IPS DF 19.7 (cell line): Measurements from ENCODE around the gene SDK1.

ENCODE experiments used
- DNase-seq: peaks from one replicate; pipeline ENCODE4 v3.0.0-alpha.2; 2013; ENCODE audit warnings: low read depth, low spot score

Gene SDK1

DNA sequence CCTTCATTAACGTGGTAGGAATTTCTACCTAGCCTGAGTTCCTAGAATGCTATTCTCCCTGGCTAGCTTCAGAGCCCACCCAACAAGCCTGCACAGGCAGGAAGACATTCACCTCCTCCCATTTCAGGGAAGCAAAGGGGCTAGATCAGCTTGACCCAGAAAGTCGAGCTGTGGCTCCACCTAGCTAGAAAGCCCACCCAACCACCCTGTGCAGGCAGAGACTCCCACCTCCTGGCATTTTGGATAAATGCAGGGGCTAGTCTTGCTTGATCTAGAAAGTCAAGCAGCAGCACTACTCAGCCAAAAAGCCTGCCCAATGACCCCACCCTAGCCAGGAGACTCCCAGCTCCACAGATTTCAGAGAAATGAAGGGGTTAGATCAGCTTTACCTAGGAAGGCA is 479.5 kb downstream of the SDK1 start:
- no peak for DNase-seq

DNA sequence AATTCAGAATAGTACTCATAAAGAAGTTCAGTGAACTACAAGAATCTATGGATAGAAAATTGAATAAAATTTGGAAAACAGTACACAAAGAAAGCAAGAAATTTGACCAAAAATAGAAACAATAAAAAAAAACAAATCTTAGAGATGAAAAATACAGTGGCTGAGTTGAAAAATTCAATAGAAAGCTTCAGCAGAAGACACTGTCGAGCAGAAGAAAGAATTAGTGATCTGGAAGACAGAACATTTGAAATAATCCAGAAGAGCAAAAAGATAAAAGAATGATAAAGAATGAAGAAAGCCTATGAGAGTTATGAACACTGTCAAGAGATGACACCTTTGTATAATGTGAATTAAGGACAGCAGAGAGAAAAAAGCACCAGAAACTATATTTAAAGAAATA is 480.6 kb downstream of the SDK1 start:
- DNase-seq = no peak

DNA sequence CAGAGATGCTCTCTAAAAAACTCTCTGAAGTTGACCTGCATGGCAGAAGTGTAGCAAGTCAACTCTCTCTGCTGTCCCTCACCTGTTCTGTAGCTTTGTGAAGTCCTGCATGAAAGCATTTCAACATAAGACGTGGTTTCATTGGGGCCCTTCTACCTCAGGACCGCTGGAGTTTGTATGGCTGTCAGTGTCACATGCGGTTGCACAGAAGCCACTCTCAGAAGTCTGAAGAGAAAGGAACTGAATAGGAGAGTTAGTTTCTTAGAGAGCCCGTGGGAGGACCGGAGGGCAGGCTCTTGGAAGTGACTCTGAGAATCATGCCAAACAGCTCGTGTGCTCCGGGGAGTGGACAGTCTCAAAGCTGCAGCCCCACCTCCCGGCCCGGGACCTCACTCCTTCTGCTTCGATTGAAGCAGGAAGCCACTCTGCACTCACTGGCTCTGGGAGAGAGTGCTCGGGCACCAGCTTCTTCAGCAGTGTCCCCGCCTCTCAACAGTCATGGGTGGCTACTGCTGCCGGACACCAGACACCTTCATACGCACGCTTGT is 486.7 kb downstream of the SDK1 start:
- no peak for DNase-seq

DNA sequence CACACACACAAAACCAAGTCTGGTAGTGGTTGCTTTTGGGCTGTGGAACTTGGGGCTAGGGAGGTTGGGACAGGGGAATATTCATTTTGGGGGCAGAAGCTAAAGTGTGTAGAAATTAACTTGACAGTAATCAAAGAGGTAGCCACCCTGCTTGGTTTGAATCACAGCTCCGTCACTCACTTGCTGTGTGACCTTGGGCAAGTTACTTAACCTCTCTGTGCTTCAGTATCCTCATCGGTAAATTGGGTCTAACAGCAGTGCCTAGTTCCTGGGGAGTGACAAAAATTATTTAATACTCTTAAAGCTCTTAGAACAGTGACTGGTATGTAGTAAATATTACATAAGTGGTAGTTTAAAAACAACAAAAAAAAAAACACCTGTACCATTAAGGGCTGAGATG is 489.8 kb downstream of the SDK1 start:
- DNase-seq = no peak

DNA sequence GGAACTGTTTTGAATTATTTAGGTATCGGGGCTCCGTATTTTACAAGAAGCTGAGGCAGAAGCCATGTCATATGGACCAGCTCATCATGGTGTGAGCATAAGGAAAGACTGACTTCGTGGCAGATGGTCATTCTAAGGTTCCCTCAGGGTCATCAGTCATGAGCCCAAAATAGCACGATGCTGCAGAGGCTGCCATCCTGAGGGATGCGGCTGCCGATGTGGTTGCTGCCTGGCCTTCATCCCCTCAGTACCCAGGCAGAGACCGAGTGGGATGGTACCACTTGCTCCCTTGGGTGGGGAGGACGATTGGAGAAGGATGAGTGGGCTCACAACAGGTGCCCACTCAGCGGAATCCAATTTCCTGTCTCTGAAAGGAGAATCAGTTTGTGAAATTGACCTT is 490.3 kb downstream of the SDK1 start:
- DNase-seq = no peak

DNA sequence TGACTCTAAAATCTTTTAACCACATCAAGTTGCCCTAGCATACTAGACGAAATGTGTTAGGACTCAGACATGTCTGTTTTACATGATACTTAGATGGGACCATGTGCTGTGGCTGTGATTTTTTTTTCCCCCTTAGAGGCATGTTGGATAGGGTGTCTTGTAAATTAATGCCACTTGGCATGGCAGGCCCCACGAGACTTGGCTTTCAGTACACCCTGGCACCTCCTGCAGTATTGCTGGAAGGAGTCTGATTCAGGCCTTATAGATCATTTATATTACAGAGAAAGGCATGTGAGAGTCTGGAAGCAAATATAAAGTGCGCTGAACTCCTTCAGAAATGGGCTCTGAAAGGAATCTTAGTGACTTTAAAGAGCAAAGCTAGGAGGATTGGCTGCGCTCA is 494.1 kb downstream of the SDK1 start:
- no peak for DNase-seq

DNA sequence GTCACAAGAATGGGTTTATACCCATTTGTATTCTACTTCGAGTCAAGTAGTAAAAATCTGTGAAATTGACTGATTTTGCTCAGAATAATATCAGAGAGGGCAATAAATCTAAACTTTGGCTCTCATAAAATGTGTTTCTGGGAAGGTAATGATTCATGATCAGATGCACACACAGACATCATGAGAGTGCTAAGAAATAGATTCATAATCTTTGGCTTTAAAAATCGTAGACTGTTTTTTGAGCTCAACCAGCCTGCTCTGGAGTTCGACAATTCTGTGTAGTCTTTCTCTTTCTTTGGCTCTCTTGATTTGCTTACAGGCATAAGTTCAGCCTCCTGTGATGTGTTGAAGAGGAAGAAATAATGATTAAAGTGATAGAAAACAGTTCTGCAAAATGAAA is 494.7 kb downstream of the SDK1 start:
- no peak for DNase-seq

DNA sequence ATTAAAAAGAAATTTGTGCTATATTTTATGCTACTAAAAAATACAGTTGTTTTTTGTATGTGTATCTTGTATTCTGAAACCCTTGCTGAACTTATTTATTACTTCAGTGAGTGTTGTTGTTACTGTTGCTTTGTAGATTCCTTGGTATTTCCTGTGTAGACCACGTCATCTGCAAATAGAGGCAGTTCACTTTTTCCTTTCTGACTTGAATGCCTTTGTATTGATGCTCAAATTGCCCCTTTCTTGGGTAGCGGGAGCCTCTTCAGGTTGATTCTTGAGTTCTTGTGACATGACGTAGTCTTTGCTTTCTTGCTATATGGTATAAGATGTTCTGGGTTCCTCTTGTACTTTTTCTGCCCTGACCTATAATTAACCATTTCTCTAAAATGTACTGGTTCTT is 504.1 kb downstream of the SDK1 start:
- DNase-seq = no peak

DNA sequence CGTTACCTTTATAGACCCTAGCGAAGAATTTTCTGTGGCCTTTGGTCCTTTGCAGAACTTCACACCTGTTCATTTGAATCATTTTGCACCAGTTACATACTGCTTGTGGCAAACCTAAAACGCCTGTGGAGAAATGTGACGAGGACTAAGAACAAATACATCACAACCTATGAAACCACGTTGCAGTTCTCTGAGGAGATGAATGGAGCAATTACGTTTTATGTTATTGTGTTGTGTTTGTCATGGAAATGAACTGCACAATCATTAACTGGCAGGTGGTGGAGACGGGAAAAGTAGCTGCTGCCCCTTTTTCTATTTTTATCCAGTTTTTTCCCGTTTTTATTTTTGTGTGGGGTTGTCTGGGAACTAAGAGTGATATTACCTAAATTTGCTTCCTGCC is 505.5 kb downstream of the SDK1 start:
- DNase-seq = no peak

DNA sequence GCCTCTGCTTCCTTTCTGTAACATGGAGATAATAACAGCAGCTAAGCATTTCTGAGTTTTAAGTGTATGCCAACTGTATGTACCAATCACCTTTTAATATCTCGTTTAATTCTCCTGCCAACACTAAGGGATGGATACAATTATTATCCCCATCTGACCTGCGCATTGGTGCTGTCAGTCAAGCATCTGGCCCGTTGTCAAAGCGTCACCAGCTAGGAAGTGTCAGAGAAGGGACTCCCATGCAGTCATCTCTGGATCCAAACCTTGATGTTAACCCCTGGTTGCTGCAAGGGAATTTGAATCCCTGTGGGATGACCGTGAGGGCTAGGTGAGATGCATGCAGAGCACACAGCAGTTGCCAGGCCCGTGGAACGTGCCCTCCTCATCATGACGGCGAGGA is 506.8 kb downstream of the SDK1 start:
- no peak for DNase-seq

DNA sequence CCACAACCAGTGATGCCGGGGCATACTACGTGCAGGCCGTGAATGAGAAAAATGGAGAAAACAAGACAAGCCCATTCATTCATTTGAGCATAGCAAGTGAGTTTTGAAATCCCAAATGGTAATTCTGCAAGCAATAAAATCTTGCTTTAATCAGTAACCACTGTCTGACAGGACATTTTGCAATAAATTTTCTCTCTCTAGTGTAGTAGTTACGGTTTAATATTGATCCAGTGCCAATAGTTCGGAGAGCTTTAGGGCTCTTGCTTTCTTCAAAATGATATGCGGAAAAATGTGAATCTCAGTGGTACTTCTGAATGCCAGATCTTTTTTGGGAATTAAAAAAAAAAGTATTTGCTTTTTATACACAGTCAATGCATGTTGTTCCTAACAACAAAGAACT is 520.4 kb downstream of the SDK1 start:
- DNase-seq = no peak

DNA sequence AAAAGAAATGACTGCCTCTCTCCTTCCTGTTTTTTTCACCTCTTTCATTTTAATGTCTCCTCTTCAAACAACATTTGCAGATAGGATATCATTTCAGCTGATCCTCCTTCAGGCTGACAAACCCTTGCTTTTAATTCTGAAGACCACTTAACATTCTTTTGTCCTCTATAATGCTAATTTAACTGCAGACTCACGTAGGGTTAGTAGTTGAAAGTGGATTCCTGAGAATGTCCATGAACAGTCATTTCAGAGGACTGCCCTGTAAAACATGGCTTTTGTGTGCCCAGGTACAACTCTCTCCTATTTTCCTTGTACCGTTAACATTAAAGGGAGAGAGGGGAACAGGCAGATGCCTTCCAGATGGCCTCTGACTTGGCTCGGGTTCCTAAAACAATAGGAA is 524.4 kb downstream of the SDK1 start:
- peak; percentile 3 for DNase-seq

DNA sequence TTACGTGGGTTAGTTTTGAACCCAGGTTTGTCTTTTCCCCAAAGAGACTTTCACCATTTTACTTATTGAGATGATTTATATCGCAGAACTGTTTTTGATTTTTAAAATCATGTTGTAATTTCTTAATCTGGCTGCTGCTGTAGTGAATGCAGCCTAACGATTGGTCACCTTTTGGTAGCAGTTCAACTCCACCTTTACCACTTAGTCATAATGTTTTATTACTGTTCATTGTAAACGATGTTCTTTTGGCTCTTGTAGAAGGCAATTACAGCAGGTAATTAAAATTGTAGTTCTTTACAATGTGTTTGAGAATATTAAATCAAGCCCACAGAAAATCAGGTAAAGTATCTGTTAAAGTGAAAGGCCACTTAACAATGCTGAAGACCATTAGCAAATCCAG is 531.1 kb downstream of the SDK1 start:
- DNase-seq = no peak

DNA sequence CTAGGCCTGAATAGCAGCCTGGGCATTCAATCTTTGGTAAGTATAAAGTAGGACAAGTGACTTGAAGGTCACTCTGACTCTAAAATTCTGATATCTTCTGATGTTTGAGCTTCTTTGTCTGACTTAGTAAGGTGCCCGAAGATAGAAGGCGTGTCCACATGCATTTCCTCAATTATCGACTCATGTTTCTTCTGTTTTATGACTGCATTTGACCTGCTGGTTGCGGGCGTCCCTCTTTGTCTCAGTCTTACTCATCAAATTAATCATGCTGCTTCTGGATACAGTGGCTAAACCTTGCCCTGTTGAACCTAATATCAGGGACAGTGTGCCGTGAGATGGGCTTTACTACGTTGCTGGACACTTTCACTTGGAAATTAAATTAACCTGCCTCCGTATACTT is 534.1 kb downstream of the SDK1 start:
- no peak for DNase-seq

DNA sequence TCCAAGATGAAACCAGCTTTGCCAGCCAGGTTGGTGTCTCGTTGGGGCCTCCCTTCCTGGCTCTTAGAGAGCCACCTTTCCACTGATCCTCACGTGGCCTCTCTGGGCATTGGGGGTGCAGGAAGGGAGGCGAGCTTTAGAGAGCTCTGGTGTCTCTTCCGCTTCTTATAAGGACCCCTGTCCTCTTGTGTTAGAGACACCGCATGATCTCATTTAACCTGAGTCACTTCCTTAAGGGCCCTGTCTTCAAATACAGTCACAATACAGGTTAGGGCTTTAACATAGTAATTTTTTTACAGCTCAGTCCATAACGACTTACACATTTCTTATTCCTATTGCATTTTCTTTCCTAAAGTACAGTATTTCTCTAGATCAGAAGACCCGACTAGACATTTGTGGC is 535.8 kb downstream of the SDK1 start:
- DNase-seq = no peak

DNA sequence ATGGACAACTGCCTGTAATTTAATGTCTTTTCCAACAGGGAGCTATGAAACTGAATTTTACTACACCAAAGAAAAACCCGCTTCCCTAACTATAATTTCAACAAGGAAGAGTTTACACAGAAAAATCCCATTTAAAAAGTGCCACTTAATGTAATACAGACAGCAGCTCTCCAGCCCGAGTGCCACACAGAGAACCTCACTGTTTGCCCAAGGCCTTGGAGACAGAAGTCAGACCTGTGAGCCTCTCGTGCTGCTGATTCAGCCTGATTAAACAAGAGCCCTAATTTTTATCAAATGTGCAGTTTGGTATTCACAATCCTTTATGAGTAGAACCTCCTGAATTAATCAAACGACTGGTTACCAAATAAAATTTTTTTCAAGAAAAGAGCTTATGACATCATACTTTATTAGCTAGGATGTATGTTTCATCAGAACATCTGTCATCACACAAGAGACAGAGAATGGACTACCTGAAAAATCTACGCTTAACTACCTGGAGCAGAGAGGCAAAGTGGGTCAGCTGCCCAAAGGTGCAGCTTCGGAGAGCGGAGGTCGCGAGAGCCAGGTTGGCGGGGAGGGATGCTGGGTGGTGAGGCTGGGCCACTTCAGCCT is 543.6 kb downstream of the SDK1 start:
- no peak for DNase-seq

DNA sequence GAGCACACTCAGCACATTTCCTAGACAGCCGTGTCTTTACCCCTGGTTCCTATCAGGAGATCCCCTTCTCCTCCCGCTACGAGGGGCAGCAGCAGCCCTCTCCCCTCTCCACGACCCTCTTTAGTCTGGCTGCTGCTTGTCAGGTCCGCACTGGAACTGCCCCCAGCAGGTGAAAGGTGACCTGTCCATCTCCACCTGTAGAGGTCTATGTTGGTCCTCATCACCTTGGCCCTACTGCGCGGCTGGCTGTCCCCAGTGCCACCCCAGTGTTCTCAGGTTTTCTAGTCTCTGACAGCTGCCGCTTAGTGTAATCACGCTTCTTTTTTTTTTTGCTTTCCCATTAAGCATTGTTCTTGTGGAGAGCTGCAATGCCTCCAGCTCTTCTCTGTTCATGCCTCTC is 545.7 kb downstream of the SDK1 start:
- DNase-seq = no peak

DNA sequence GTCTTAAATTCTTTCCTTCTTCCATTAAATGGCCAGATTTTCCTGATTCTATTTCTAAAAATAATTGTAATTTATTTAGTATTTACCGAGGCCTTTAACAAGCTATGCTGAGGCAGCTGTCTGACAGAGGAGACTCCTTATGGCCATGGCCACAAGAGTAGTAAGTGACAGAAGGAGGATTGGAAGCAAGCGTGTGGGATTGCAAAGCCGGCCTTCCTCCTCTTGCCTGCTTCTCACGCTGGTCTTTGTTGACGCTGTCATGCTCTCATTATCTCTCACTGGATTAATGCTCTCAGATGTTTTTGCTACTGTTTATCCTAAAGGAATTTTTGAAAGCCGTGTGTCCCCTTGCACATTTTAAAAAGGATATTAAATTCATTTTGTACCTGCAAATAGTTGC is 546.3 kb downstream of the SDK1 start:
- no peak for DNase-seq

DNA sequence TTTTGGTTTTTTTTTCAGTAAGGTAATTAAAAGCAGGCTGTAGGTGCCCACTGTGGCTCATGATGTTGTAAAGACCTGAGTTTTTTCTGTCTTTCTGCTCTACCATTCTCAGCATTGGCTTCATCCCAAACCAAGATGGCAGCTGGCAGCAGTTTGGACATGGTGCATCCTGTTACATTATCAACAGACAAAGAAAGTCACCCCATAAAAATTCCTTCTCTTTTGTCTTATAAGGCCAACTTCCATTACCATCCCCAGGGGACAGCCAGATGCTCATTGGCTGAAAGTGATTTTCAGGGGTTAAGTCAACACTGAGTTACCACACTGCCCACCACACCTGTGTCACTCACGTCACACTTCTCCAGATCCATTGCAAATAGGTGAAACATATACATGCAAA is 558.4 kb downstream of the SDK1 start:
- no peak for DNase-seq

DNA sequence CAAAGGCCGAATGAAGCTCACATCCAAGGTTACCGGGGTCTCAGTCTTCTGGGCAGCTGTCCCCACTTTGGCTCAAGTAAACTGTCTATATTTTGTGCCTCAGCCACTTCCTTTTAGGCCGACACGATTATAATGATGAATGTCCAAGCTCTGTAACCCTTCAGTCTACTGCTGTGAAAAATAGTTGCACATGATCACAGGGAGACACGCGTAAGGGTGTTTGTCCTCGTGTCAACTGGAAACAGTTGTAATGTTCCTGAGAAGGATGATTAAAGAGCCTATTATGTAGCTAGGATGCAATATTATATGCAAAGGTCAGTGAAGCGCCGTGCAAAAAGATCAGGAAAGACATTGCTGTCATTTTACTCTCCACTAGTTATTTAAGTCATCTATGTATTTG is 559.9 kb downstream of the SDK1 start:
- DNase-seq = no peak

DNA sequence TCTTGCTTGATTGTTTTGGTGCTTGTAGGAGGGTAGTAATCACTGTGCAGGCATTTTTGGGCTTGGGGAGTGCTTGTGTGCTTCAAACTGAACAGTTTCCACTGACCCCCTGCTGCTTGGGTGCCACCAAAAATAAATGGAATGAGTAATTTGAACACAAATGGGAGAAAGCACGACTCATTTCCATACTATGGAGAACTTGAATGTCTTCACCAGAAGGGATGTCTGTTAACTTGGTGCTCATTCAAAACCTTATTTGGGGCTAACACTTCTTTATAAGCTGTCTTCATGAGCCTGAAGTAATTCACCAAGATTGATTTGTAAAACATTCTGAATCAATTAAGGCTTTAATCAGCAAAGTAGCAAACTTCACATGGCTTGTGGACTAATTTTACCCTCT is 560.3 kb downstream of the SDK1 start:
- no peak for DNase-seq

DNA sequence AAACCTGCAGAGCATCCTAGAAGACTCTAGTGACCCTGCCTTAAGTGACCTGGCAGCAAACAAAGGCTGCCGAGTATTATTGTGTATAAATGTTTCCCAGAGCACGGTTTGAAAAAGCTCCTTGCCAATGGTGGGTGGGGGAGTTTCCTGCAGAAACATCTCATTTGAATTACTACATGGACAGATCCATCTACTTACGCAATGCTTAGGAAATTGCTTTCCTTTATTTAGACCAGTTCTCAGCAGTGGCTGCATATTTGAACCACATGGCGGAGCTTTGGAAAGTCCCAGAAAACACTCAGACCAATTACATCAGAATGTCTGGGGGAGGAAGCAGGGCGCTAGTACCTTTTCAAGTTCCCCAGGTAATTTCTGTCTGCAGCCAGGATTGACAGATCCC is 560.9 kb downstream of the SDK1 start:
- DNase-seq = peak; percentile 7

DNA sequence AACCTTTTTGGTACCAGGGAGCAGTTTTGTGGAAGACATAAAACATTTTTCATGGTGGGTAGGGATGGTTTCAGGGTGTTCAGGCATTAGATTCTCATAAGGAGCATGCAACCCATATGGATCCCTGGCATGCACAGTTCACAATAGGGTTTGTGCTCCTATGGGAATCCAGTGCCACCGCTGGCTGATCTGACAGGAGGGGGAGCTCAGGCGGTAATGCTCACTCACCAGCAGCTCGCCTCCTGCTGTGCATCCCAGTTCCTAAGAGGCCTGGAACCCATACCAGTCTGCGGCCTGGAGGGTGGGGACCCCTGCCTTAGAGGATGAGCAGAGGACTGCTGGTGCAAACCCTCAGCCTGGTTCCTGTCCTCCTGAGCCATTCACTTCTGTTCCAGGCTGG is 561.7 kb downstream of the SDK1 start:
- no peak for DNase-seq

DNA sequence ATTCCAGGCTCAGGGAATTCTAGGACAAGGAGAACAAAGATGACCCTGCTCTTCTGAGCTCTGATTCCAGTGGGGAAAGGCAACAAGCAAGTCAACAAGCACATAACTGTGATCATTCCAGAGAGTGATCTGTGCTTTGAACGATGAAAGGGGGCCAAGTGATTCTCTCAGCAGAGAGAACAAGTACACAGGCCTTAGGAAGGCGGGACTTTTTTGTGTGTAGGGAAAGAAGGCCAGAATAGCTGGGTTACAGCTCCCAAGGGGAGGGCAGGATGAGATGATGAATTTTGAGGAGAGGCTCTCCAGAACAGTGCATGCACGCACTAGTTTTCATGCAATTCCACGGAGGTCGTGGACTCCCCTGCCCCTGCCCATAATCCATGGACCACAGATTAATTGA is 565.2 kb downstream of the SDK1 start:
- no peak for DNase-seq
